B cell (primary cell): ENCODE measurements around the gene SERHL2. TPM values are rescaled to one million over a fixed set of nuclear protein-coding genes. Genes with fewer than 3 reads are reported as not detected.
"Not testable (repeated sequence)": the region's sequence is repeated elsewhere in the genome, so short reads cannot be mapped to it uniquely, and the experiment has no call there.

Experiments used
- ATAC-seq: fragments of 200-7000 bp; cut with Tn5 transposase; one replicate; pipeline ENCODE4 v1.10.0; 2021; ENCODE audit warnings: low read depth, mild to moderate bottlenecking, moderate number of reproducible peaks, moderate library complexity
- CTCF ChIA-PET: fragments of 350-600 bp; sonication (Branson Sonifier 250); formaldehyde crosslinking; loops from one replicate; lab custom pipeline; 2021; ENCODE audit warnings: antibody characterized with exemption, inconsistent platforms; lab: Charles Lee
- POLR2A ChIA-PET: fragments of 350-600 bp; sonication (Branson Sonifier 250); formaldehyde crosslinking; loops from one replicate; lab custom pipeline; 2021; ENCODE audit warnings: antibody characterized with exemption; lab: Charles Lee
- DNase-seq: peaks from one replicate; pipeline ENCODE4 v3.0.0; 2013
- H2AFZ ChIP-seq: 2 replicates; pipeline ENCODE4 v1.6.1; 2012; ENCODE audit warnings: mild to moderate bottlenecking, low read depth, low read length; ENCODE audit not compliant: insufficient read depth, poor library complexity, severe bottlenecking
- H3K27ac ChIP-seq, 2 donors: 1 replicate in 1 of 2; 2 replicates in 1 of 2; pipeline ENCODE4 v1.5.1; 2012 to 2013; ENCODE audit warnings: low read length in 2 of 2, mild to moderate bottlenecking in 2 of 2, moderate library complexity in 1 of 2
- H3K27me3 ChIP-seq, 4 experiments: fragments of 200-600 bp in 1 of 4; sonication (generic) in 1 of 4; replicated peaks in 1 of 4; 1 replicate in 2 of 4; 2 replicates in 2 of 4; pipeline versions ENCODE4 v1.6.1 to v1.7.0; 2013 to 2016; ENCODE audit warnings: low read length in 3 of 4, mild to moderate bottlenecking in 2 of 4, mixed read lengths in 1 of 4, moderate library complexity in 1 of 4; ENCODE audit not compliant: insufficient read depth in 4 of 4, control insufficient read depth in 3 of 4; ENCODE audit errors: control extremely low read depth in 1 of 4
- H3K36me3 ChIP-seq, 2 experiments: replicated peaks in 1 of 2; 1 replicate in 1 of 2; 2 replicates in 1 of 2; pipeline versions ENCODE4 v1.6.1 to v1.7.1; 2013; ENCODE audit warnings: low read length in 1 of 2; ENCODE audit not compliant: insufficient read depth in 2 of 2, control insufficient read depth in 1 of 2; ENCODE audit errors: control extremely low read depth in 1 of 2, extremely low read depth in 1 of 2
- H3K4me1 ChIP-seq, 2 donors: fragments of 200-600 bp in 1 of 2; sonication (generic) in 1 of 2; 1 replicate in 1 of 2; 2 replicates in 1 of 2; pipeline versions ENCODE4 v1.5.1 to v1.6.1; 2013 to 2017; ENCODE audit warnings: low read length in 2 of 2; ENCODE audit not compliant: control insufficient read depth in 2 of 2, insufficient read depth in 2 of 2
- H3K4me2 ChIP-seq: replicated peaks from 2 replicates; pipeline ENCODE3; 2012; ENCODE audit warnings: mild to moderate bottlenecking, low read depth, low read length; ENCODE audit not compliant: poor library complexity, severe bottlenecking
- H3K4me3 ChIP-seq, 5 experiments: fragments of 200-600 bp in 1 of 5; sonication (generic) in 1 of 5; 1 replicate in 3 of 5; 2 replicates in 2 of 5; pipeline versions ENCODE4 v1.5.1 to v1.7.0; 2011 to 2016; ENCODE audit warnings: low read length in 4 of 5, mild to moderate bottlenecking in 4 of 5, low read depth in 2 of 5, control low read depth in 1 of 5, moderate library complexity in 1 of 5; ENCODE audit not compliant: insufficient read depth in 1 of 5; ENCODE audit errors: control extremely low read depth in 1 of 5, extremely low read depth in 1 of 5
- H3K79me2 ChIP-seq: fragments of 200-600 bp; sonication (generic); one replicate; pipeline ENCODE4 v1.6.0; 2016; ENCODE audit warnings: low read length; ENCODE audit not compliant: control insufficient read depth, insufficient read depth
- H3K9ac ChIP-seq: fragments of 200-600 bp; sonication (generic); 2 replicates; pipeline ENCODE4 v1.6.1; 2017; ENCODE audit warnings: mild to moderate bottlenecking, low read length, moderate library complexity
- H3K9me3 ChIP-seq, 3 donors: one replicate each; pipeline versions ENCODE4 v1.6.1 to v1.7.1; 2013; ENCODE audit warnings: low read length in 2 of 3; ENCODE audit not compliant: control insufficient read depth in 2 of 3, insufficient read depth in 1 of 3; ENCODE audit errors: control extremely low read depth in 1 of 3
- H4K20me1 ChIP-seq: 2 replicates; pipeline ENCODE4 v1.6.0; 2012; ENCODE audit warnings: mild to moderate bottlenecking, low read length; ENCODE audit not compliant: insufficient read depth, control insufficient read depth, poor library complexity, severe bottlenecking
- H3K27ac Mint-ChIP-seq: one replicate; pipeline ENCODE4 v1.8.0; 2021; ENCODE audit warnings: mixed read lengths
- H3K27me3 Mint-ChIP-seq: one replicate; pipeline ENCODE4 v1.8.0; 2021; ENCODE audit warnings: mixed read lengths
- H3K4me1 Mint-ChIP-seq: one replicate; pipeline ENCODE4 v1.8.0; 2021; ENCODE audit warnings: mixed read lengths
- H3K4me3 Mint-ChIP-seq: one replicate; pipeline ENCODE4 v1.8.0; 2021; ENCODE audit warnings: mixed read lengths
- H3K9me3 Mint-ChIP-seq: one replicate; pipeline ENCODE4 v1.8.0; 2022; ENCODE audit warnings: mixed read lengths; ENCODE audit not compliant: insufficient read depth
- CTCF ChIP-seq: fragments of 200-600 bp; IDR thresholded peaks from one replicate; pipeline ENCODE4 v1.8.0; 2022; ENCODE audit warnings: antibody characterized with exemption, mild to moderate bottlenecking
- EZH2 ChIP-seq: IDR thresholded peaks from 2 replicates; pipeline ENCODE4 v1.6.1; 2012; ENCODE audit warnings: borderline replicate concordance, low read depth, mild to moderate bottlenecking, moderate library complexity, low read length; ENCODE audit not compliant: insufficient read depth, poor library complexity, severe bottlenecking
- WGBS: methylation state at CpG from one replicate; pipeline ENCODE4 v1.1.5; 2013; ENCODE audit warnings: missing lambda C conversion rate; ENCODE audit not compliant: insufficient coverage; 5-methylcytosine and 5-hydroxymethylcytosine counted together
- intact Hi-C: fragments of 100-400 bp; cut with micrococcal nuclease; formaldehyde crosslinking; loops from one replicate; pipeline ENCODE4 v1.10.0; 2022
- polyA plus RNA-seq: library from polyadenylated mRNA; depleted of rRNA; stranded (reverse); fragments of >200 nt; gene quantifications from 2 replicates; pipeline ENCODE4 v1.2.3, GENCODE V29; 2012
- total RNA-seq, 2 donors: library from RNA; stranded (reverse); fragments of 120-200 nt in 1 of 2; gene quantifications; 1 replicate in 1 of 2; 2 replicates in 1 of 2; pipeline versions ENCODE4 v1.2.3 to v1.2.4, GENCODE V29; 2013 to 2022

Gene SERHL2
- total and polyA plus RNA-seq, 2 donors (not counting 1 experiment from before 2014, with no cell fraction given): 5.5 to 7.3 TPM

- WGBS: 97% methylated on average over 14 of the region's 14 CpGs
- no peak for ATAC-seq
- intact Hi-C loops: no loop called here
Measured at GRCh38 chr22:42515896-42516295, 37.9 kb upstream of the SERHL2 start.

GRCh38 chr22:42517103-42517502, 36.7 kb upstream of the SERHL2 start:
- H3K9me3 ChIP-seq, H3K9me3 Mint-ChIP-seq, DNase-seq, intact Hi-C loops, H3K27ac Mint-ChIP-seq, H3K4me2 ChIP-seq, H3K27me3 Mint-ChIP-seq, ATAC-seq, H3K9ac ChIP-seq, H3K4me3 ChIP-seq, H3K27me3 ChIP-seq, H3K4me3 Mint-ChIP-seq, H3K27ac ChIP-seq, H2AFZ ChIP-seq: not testable (repeated sequence)
- Histone ChIP-seq H3K36me3 (peaks cover 0 to 36% of the 10 kb centered on the region in 2 experiments), H3K4me1 (peaks cover 3 to 18% of the 10 kb centered on the region in 2 donors), H3K79me2 (peaks cover 23% of the 10 kb centered on the region), H4K20me1 (peaks cover 21% of the 10 kb centered on the region)
- CTCF ChIA-PET: interaction anchor here (0.6 to 1.2 kb wide), 4 partner anchors 15 to 90 kb away, joined by 3 to 4 read pairs (median 3); partner anchors contain the start of gene SERHL2
- peaks cover 19% of the 10 kb centered on the region for H3K4me1 Mint-ChIP-seq
- POLR2A ChIA-PET: interaction anchor here (0.6 kb wide), 3 partner anchors 27 to 1097 kb away, joined by 3 to 6 read pairs (median 5); no protein-coding TSS in a partner anchor
- WGBS: 100% methylated on average over 1 of the region's 7 CpGs

More at GRCh38 chr22:42515896-42516295, 37.9 kb upstream of the SERHL2 start:
- no peak overlapping the region for H3K27ac ChIP-seq
- H4K20me1 ChIP-seq: peaks cover 21% of the 10 kb centered on the region
- POLR2A ChIA-PET: interaction anchor here (0.9 kb wide), 1 partner anchor 17 kb away, joined by 3 read pairs; no protein-coding TSS in a partner anchor
- Mint-ChIP-seq H3K9me3 (no peaks in the 10 kb centered on the region), H3K4me1 (peaks cover 19% of the 10 kb centered on the region), H3K4me3 (no peak overlapping the region), H3K27ac (no peak overlapping the region), H3K27me3 (no peaks in the 10 kb centered on the region)
- no peak overlapping the region for H3K9ac ChIP-seq
- no peaks in the 10 kb centered on the region for H3K27me3 ChIP-seq
- H3K4me1 ChIP-seq: peaks cover 3 to 18% of the 10 kb centered on the region in 2 donors
- peaks cover 1 to 42% of the 10 kb centered on the region in 2 experiments for H3K36me3 ChIP-seq
- no peaks in the 10 kb centered on the region for H3K9me3 ChIP-seq
- TF ChIP-seq EZH2 (no peak), CTCF (no peak)
- no peak for DNase-seq
- peaks cover 12% of the 10 kb centered on the region for H3K79me2 ChIP-seq
- H2AFZ ChIP-seq: no peak overlapping the region
- CTCF ChIA-PET: no interaction called here
- no peak overlapping the region for H3K4me2 ChIP-seq
- H3K4me3 ChIP-seq: no peak overlapping the region

GRCh38 chr22:42518638-42519524, 34.9 kb upstream of the SERHL2 start:
- Mint-ChIP-seq H3K4me1 (peaks cover 17% of the 10 kb centered on the region), H3K4me3 (peak overlapping the region; percentile 98), H3K27ac (peak overlapping the region; percentile 98)
- intact Hi-C loops: loop anchor here (1.0 to 2.0 kb wide), 3 partner anchors 14 to 95 kb away; partner anchors contain the start of genes POLDIP3 and SERHL2
- Histone ChIP-seq H3K36me3 (peaks cover 0 to 28% of the 10 kb centered on the region in 2 experiments), H3K27ac (peak overlapping the region; percentile 74 to 80), H3K79me2 (peaks cover 37% of the 10 kb centered on the region), H3K9ac (peak overlapping the region; percentile 79), H3K4me3 (peak overlapping the region in 4 of 5 experiments; percentile 69 to 84 (median 76)), H2AFZ (peak overlapping the region; percentile 77), H3K4me1 (peaks cover 3 to 18% of the 10 kb centered on the region in 2 donors), H3K4me2 (peak overlapping the region; percentile 82), H4K20me1 (peaks cover 21% of the 10 kb centered on the region)
- H3K27me3 ChIP-seq, DNase-seq, H3K27me3 Mint-ChIP-seq, CTCF ChIA-PET, POLR2A ChIA-PET, H3K9me3 Mint-ChIP-seq, H3K9me3 ChIP-seq: not testable (repeated sequence)
- WGBS: 2% methylated on average over 8 of the region's 28 CpGs
- peak; percentile 26 for ATAC-seq
